ENCODE data around the gene ZSCAN10. TPM values are rescaled to one million over a fixed set of nuclear protein-coding genes. Genes with fewer than 3 reads are reported as not detected.

ZSCAN10 gene
- total and polyA plus RNA-seq, 2 of the 13 experiments (the other 11 are each of a cell fraction or from before 2014, with no cell fraction given): not detected

DNA sequence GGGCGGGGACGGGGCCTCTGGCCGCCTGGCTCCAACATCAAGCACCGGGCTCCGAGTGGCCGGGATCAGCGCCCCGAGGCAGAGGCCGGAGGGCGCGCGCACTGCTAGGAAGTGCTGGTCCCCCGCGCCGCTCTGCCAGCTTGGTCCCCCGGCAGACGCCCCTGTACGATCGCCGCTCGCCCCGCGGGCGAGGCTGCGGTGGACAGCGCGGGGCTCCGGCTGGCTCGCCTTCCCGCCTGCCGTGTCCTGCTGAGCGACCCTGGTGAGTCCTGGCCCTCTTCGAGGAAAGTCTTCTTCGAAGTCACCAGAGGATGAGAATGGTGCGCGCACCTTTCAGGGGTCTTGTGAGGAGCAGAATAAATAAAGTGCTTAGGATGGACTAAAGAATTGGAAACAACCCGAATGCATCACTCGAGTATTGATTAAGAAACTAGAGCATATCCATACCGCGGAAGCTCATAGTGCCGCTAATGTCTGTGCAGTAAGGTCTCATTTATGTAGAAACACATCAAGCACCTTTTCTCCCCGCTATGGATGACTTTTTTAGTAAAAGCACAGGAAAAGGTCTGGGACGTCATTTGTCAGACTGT is 36.1 kb upstream of the ZSCAN10 start (continued):
- TF ChIP-seq, protein P1, sequence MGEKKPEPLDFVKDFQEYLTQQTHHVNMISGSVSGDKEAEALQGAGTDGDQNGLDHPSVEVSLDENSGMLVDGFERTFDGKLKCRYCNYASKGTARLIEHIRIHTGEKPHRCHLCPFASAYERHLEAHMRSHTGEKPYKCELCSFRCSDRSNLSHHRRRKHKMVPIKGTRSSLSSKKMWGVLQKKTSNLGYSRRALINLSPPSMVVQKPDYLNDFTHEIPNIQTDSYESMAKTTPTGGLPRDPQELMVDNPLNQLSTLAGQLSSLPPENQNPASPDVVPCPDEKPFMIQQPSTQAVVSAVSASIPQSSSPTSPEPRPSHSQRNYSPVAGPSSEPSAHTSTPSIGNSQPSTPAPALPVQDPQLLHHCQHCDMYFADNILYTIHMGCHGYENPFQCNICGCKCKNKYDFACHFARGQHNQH (CRISPR knock-in tag; IDR thresholded peaks at IDR 0.05): no peak
- TF ChIP-seq ZNF451 (CRISPR knock-in tag; IDR thresholded peaks at IDR 0.05) (0 out of 2 replicates have a peak, but pooled peaks have one; percentile 63), BRCA1 (CRISPR knock-in tag; IDR thresholded peaks at IDR 0.05) (0 out of 2 replicates have a peak, but pooled peaks have one; percentile 29), PHF21A (CRISPR knock-in tag; IDR thresholded peaks at IDR 0.05) (no peak), ZBTB7A (CRISPR knock-in tag; IDR thresholded peaks at IDR 0.05) (peak; percentile 47; the same call in 1 of the 2 replicates), SALL1 (CRISPR knock-in tag; IDR thresholded peaks at IDR 0.05) (peak; percentile 32; the same call in 1 of the 2 replicates), ZNF264 (CRISPR knock-in tag; IDR thresholded peaks at IDR 0.05) (0 out of 2 replicates have a peak, but pooled peaks have one; percentile 40), NR2C2 (CRISPR knock-in tag; IDR thresholded peaks at IDR 0.05; ENCODE audit: borderline replicate concordance) (peak; percentile 17; the same call in 1 of the 2 replicates), GABPB1 (CRISPR knock-in tag; IDR thresholded peaks at IDR 0.05) (peak; percentile 76; the same call in 1 of the 2 replicates), ZNF251 (CRISPR knock-in tag; IDR thresholded peaks at IDR 0.05) (0 out of 2 replicates have a peak, but pooled peaks have one; percentile 26)
- TF ChIP-seq, protein P2, sequence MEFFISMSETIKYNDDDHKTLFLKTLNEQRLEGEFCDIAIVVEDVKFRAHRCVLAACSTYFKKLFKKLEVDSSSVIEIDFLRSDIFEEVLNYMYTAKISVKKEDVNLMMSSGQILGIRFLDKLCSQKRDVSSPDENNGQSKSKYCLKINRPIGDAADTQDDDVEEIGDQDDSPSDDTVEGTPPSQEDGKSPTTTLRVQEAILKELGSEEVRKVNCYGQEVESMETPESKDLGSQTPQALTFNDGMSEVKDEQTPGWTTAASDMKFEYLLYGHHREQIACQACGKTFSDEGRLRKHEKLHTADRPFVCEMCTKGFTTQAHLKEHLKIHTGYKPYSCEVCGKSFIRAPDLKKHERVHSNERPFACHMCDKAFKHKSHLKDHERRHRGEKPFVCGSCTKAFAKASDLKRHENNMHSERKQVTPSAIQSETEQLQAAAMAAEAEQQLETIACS (CRISPR knock-in tag; IDR thresholded peaks at IDR 0.05): peak; percentile 64; the same call in 1 of the 2 replicates
- TF ChIP-seq, protein P3, sequence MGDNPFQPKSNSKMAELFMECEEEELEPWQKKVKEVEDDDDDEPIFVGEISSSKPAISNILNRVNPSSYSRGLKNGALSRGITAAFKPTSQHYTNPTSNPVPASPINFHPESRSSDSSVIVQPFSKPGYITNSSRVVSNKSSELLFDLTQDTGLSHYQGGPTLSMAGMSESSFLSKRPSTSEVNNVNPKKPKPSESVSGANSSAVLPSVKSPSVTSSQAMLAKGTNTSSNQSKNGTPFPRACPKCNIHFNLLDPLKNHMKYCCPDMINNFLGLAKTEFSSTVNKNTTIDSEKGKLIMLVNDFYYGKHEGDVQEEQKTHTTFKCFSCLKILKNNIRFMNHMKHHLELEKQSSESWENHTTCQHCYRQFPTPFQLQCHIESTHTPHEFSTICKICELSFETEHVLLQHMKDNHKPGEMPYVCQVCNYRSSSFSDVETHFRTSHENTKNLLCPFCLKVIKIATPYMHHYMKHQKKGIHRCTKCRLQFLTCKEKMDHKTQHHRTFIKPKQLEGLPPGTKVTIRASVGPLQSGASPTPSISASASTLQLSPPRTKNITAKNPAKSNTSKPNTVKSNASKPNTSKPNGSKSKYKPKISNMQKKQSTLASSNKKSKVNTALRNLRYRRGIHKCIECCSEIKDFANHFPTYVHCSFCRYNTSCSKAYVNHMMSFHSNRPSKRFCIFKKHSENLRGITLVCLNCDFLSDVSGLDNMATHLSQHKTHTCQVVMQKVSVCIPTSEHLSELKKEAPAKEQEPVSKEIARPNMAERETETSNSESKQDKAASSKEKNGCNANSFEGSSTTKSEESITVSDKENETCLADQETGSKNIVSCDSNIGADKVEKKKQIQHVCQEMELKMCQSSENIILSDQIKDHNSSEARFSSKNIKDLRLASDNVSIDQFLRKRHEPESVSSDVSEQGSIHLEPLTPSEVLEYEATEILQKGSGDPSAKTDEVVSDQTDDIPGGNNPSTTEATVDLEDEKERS (CRISPR knock-in tag; IDR thresholded peaks at IDR 0.05): no peak
- TF ChIP-seq, protein P4, sequence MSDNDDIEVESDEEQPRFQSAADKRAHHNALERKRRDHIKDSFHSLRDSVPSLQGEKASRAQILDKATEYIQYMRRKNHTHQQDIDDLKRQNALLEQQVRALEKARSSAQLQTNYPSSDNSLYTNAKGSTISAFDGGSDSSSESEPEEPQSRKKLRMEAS (IDR thresholded peaks at IDR 0.05): peak; percentile 37; the same call in 1 of the 2 replicates
- TF ChIP-seq, protein P5, sequence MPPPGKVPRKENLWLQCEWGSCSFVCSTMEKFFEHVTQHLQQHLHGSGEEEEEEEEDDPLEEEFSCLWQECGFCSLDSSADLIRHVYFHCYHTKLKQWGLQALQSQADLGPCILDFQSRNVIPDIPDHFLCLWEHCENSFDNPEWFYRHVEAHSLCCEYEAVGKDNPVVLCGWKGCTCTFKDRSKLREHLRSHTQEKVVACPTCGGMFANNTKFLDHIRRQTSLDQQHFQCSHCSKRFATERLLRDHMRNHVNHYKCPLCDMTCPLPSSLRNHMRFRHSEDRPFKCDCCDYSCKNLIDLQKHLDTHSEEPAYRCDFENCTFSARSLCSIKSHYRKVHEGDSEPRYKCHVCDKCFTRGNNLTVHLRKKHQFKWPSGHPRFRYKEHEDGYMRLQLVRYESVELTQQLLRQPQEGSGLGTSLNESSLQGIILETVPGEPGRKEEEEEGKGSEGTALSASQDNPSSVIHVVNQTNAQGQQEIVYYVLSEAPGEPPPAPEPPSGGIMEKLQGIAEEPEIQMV (CRISPR knock-in tag; IDR thresholded peaks at IDR 0.05; ENCODE audit: low read depth): peak; percentile 36; the same call in 1 of the 2 replicates
- TF ChIP-seq, protein P6, sequence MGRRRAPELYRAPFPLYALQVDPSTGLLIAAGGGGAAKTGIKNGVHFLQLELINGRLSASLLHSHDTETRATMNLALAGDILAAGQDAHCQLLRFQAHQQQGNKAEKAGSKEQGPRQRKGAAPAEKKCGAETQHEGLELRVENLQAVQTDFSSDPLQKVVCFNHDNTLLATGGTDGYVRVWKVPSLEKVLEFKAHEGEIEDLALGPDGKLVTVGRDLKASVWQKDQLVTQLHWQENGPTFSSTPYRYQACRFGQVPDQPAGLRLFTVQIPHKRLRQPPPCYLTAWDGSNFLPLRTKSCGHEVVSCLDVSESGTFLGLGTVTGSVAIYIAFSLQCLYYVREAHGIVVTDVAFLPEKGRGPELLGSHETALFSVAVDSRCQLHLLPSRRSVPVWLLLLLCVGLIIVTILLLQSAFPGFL (CRISPR knock-in tag; IDR thresholded peaks at IDR 0.05): no peak
